Measurements from ENCODE around the gene PCDHGA9.

DNA sequence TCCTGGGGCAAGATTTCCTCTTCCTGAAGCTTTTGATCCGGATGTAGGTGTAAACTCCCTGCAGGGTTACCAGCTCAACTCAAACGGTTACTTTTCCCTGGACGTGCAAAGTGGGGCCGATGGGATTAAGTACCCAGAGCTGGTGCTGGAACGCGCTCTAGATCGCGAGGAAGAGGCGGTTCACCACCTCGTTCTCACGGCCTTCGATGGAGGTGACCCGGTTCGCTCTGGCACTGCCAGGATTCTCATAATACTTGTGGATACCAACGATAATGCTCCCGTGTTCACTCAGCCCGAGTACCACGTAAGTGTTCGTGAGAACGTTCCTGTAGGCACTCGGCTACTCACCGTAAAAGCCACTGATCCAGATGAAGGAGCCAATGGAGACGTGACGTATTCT, 46.9 kb upstream of the PCDHGA9 start:
- TF ChIP-seq, protein P1, sequence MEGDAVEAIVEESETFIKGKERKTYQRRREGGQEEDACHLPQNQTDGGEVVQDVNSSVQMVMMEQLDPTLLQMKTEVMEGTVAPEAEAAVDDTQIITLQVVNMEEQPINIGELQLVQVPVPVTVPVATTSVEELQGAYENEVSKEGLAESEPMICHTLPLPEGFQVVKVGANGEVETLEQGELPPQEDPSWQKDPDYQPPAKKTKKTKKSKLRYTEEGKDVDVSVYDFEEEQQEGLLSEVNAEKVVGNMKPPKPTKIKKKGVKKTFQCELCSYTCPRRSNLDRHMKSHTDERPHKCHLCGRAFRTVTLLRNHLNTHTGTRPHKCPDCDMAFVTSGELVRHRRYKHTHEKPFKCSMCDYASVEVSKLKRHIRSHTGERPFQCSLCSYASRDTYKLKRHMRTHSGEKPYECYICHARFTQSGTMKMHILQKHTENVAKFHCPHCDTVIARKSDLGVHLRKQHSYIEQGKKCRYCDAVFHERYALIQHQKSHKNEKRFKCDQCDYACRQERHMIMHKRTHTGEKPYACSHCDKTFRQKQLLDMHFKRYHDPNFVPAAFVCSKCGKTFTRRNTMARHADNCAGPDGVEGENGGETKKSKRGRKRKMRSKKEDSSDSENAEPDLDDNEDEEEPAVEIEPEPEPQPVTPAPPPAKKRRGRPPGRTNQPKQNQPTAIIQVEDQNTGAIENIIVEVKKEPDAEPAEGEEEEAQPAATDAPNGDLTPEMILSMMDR (IDR thresholded peaks at IDR 0.05): no peak
- TF ChIP-seq EP300 (IDR thresholded peaks at IDR 0.05): no peak

All from tibial nerve (tissue), 4 donors.